D721Med (cell line): Measurements from ENCODE around the gene USP48.
"Not testable (repeated sequence)": the region's sequence is repeated elsewhere in the genome, so short reads cannot be mapped to it uniquely, and the experiment has no call there.

Source experiments
- DNase-seq: peaks from one replicate; pipeline ENCODE4 v3.0.0; 2011; ENCODE audit warnings: low spot score; ENCODE audit not compliant: insufficient read length
- FAIRE-seq: peaks from 2 replicates; lab custom pipeline; 2011; peaks lifted over from hg19 to GRCh38; lab: Jason Lieb, UNC
- TF ChIP-seq, protein P1 (sequence below): IDR thresholded peaks from 2 replicates; pipeline ENCODE4 v1.5.1; 2012; ENCODE audit warnings: mild to moderate bottlenecking, control low read depth; ENCODE audit not compliant: insufficient read depth; ENCODE audit errors: missing control alignments

Gene USP48

DNA sequence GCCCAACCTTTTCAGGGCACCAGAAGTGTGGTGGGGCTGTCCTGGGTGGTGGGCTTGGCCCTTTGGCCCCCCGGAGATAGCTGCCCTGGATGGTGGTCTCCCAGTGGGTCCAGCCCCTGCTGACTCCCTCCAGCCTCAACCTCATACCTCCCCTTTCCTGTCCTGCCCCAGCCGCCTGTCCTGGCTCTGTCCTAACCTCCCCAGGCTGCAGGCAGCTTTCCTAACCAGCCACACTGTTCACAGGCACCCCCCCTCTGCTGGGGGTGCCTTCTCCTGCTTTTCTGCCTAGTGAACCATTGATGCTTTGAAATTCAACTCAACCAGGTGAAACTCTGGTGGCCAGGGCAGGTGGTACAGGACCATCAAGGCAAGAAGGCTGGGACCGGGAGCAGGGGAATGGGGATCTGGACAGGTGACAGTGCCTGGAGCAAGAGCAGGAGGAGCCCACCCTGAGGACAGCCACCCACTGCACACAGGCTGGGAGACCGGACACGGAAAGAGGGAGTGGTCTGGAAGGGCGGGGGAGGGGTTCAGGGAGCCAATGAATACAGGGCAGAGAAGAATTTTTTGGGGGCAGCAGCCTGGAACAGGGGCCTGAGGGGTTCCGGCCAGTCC, 149.7 kb downstream of the USP48 start:
- FAIRE-seq: no peak
- TF ChIP-seq, protein P1, sequence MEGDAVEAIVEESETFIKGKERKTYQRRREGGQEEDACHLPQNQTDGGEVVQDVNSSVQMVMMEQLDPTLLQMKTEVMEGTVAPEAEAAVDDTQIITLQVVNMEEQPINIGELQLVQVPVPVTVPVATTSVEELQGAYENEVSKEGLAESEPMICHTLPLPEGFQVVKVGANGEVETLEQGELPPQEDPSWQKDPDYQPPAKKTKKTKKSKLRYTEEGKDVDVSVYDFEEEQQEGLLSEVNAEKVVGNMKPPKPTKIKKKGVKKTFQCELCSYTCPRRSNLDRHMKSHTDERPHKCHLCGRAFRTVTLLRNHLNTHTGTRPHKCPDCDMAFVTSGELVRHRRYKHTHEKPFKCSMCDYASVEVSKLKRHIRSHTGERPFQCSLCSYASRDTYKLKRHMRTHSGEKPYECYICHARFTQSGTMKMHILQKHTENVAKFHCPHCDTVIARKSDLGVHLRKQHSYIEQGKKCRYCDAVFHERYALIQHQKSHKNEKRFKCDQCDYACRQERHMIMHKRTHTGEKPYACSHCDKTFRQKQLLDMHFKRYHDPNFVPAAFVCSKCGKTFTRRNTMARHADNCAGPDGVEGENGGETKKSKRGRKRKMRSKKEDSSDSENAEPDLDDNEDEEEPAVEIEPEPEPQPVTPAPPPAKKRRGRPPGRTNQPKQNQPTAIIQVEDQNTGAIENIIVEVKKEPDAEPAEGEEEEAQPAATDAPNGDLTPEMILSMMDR: no peak

DNA sequence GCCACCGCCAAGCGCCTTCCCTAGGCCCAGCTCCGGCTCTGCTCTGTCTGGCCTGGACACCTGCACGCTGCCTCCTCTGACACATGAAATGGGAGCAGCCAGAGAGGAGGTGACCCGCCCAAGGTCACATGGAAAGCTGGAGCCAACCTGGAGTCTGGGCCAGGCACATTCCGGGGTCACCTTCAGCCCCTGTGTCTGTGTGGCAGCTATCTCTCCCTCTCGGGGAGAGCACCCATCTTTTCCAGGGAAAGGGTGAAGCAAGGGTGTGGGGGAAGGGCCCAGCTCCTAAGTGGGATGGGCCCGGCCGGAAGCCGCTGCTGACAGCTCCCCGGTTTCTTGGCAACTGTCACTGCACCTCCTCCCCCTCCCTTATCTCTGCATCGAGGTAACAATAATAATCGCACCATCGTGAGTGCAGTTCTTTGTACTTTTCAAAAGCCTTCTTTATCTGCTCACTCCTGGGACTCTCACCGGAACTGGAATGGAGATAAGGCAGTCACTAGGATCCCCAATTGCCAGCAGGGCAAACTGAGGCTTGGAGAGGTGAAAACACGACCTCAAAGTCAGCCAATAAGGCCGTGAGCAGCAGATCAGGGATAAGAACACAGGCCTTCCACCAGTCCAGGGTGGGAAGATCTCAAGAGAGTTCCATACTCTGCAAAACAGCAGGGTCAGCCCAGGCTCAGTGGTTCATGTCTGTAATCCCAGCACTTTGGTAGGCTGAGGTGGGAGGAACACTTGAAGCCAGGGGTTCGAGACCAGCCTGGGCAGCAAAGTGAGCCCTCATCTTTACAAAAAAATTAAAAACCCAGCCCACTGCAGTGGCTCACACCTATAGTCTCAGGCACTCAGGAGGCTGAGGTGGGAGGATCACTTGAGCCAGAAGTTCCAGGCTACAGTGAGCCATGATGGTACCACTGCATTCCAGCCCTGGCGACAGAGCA, 150.7 kb downstream of the USP48 start:
- TF ChIP-seq, protein P1: no peak
- no peak for FAIRE-seq
- no peak for DNase-seq

More for the DNA sequence above, 149.7 kb downstream of the USP48 start:
- no peak for DNase-seq

DNA sequence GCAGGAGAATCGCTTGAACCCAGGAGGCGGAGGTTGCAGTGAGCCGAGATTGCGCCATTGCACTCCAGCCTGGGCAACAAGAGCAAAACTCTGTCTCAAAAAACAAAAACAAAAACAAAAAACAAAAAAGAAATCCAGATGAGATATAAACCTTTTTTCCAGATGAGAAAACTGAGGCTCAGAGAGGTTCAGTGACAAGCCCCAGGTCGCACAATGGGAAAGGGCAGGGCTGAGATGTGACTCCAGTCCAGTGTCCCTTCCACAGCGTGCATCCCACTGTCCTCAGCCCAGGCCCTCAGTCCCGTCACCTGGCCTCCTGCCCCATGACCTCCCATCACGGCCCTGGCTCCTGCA, 151.4 kb downstream of the USP48 start:
- FAIRE-seq, DNase-seq: not testable (repeated sequence)

DNA sequence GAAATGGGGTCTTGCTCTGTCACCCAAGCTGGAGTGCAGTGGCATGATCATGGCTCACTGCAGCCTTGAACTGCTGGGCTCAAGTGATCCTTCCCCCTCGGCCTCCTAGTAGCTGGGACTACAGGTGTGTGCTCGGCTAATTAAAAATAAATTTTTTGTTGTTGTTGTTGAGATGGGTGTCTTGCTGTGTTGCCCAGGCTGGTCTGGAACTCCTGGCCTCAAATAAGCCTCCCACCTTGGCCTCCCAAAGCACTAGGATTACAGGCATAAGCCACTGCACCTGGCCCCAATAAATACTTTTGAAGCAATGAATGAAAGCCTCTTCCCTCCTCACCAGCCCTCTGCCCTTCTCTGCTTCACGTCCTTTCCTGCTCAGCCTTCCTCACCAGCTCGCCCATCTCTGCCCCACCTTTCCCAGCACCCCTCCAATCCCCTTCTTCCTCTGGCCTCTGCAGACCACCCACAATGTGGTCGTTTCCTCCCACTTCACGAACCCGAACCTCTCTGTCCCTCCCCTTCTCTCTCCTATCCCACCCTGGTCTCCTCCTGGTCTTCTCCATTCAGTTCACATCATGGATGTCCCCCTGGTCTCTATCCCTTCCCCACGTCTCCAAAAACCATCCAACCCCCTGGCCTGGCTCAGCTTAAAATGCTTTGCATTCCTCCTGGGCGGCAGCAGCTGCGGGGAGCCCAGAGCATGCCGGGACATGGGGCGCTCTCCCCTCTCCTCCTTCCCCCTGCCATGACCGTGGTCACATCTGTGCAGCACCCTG, 152.2 kb downstream of the USP48 start:
- no peak for FAIRE-seq
- DNase-seq: no peak
- TF ChIP-seq, protein P1: no peak

DNA sequence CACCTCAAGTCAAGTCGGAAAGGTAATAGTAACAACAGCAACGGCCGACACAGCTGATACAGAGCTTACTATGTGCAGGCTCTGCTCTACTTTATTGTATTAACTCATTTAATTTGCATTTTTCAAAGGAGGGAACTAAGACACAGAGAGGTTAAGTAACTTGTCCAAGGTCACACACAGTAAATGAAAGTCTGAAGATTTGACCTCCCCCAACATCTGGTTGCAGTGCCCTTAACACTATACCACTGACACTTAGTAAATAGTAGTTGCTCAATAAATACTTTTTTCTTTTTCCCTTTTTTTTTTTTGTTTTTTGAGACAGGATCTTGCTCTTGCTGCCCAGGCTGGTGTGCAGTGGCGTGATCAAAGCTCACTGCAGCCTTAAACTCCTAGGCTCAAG, 153.0 kb downstream of the USP48 start:
- TF ChIP-seq, protein P1: no peak
- no peak for FAIRE-seq

DNA sequence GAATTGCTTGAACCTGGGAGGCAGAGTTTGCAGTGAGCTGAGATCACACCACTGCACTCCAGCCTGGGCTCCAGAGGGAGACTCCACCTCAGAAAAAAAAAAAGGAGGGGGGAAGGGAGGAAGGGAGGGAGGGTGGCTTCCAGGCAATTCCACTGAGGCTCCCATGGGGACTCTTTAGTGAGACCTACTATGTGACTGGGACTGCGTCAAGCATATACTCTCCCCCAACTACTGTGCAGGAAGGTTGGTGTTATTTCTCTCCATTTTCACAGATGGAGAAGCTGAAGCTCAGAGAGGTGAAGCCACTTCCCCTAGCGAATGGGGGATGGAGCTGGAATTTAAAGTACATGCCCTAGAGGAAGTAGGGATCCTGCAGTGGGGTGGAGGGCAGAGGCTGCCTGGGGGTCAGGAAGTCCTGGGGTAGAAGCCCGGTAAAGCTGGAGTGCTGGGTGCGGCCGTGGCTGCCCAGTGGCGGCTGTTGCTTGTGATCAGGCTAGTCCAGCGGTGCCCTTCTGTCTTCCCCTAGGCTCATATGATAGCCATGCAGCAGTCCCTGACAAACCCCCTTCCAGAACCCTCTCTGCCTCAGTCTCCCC, 154.1 kb downstream of the USP48 start:
- DNase-seq: no peak
- TF ChIP-seq, protein P1: no peak
- FAIRE-seq: no peak

More for the DNA sequence above, 153.0 kb downstream of the USP48 start:
- no peak for DNase-seq
